Measurements from ENCODE around the gene ALPL. TPM values are rescaled to one million over a fixed set of nuclear protein-coding genes. Genes with fewer than 3 reads are reported as not detected.
A peak's percentile ranks its signal among the peaks of the same experiment; 100 is the strongest.

The ALPL gene
- total RNA-seq, 1 donor from 2014 or later: 10.0 TPM

GRCh38 chr1:21579791-21580190 lies 70.6 kb downstream of the ALPL start:
- H3K9me3 Mint-ChIP-seq (ENCODE audit: unreplicated experiment): peaks cover 2% of the 10 kb centered on the region
- H3K27me3 Mint-ChIP-seq (ENCODE audit: unreplicated experiment): peaks cover 5% of the 10 kb centered on the region
- DNase-seq: no peak
- H3K4me3 Mint-ChIP-seq (ENCODE audit: unreplicated experiment): no peak overlapping the region
- H3K27ac Mint-ChIP-seq (ENCODE audit: unreplicated experiment): no peak overlapping the region
- peaks cover 5% of the 10 kb centered on the region for H3K36me3 Mint-ChIP-seq (ENCODE audit: unreplicated experiment)
- TF ChIP-seq CTCF (IDR thresholded peaks at IDR 0.05; ENCODE audit: partially characterized antibody, unreplicated experiment): no peak
- no peaks in the 10 kb centered on the region for H3K4me1 Mint-ChIP-seq (ENCODE audit: low read depth, unreplicated experiment)

- H3K27ac Mint-ChIP-seq (ENCODE audit: unreplicated experiment): no peak overlapping the region
- H3K9me3 Mint-ChIP-seq (ENCODE audit: unreplicated experiment): no peaks in the 10 kb centered on the region
- no peak for TF ChIP-seq CTCF (IDR thresholded peaks at IDR 0.05; ENCODE audit: partially characterized antibody, unreplicated experiment)
- peaks cover 5% of the 10 kb centered on the region for H3K36me3 Mint-ChIP-seq (ENCODE audit: unreplicated experiment)
- peaks cover 5% of the 10 kb centered on the region for H3K27me3 Mint-ChIP-seq (ENCODE audit: unreplicated experiment)
- H3K4me1 Mint-ChIP-seq (ENCODE audit: low read depth, unreplicated experiment): peaks cover 8% of the 10 kb centered on the region
- DNase-seq: no peak
- H3K4me3 Mint-ChIP-seq (ENCODE audit: unreplicated experiment): no peak overlapping the region
These were observed 74.9 kb downstream of the ALPL start for GRCh38 chr1:21584096-21584495.

- Mint-ChIP-seq H3K4me1 (ENCODE audit: low read depth, unreplicated experiment) (peaks cover 8% of the 10 kb centered on the region), H3K36me3 (ENCODE audit: unreplicated experiment) (peaks cover 5% of the 10 kb centered on the region), H3K27me3 (ENCODE audit: unreplicated experiment) (peaks cover 5% of the 10 kb centered on the region), H3K9me3 (ENCODE audit: unreplicated experiment) (no peaks in the 10 kb centered on the region), H3K4me3 (ENCODE audit: unreplicated experiment) (no peak overlapping the region), H3K27ac (ENCODE audit: unreplicated experiment) (no peak overlapping the region)
- no peak for TF ChIP-seq CTCF (IDR thresholded peaks at IDR 0.05; ENCODE audit: partially characterized antibody, unreplicated experiment)
- DNase-seq: no peak
These were observed 75.8 kb downstream of the ALPL start for GRCh38 chr1:21585037-21585436.

GRCh38 chr1:21586222-21586621 lies 77.0 kb downstream of the ALPL start:
- Mint-ChIP-seq H3K4me3 (ENCODE audit: unreplicated experiment) (no peak overlapping the region), H3K27ac (ENCODE audit: unreplicated experiment) (no peak overlapping the region), H3K27me3 (ENCODE audit: unreplicated experiment) (peaks cover 5% of the 10 kb centered on the region), H3K4me1 (ENCODE audit: low read depth, unreplicated experiment) (peaks cover 12% of the 10 kb centered on the region), H3K9me3 (ENCODE audit: unreplicated experiment) (no peaks in the 10 kb centered on the region), H3K36me3 (ENCODE audit: unreplicated experiment) (peaks cover 5% of the 10 kb centered on the region)
- no peak for TF ChIP-seq CTCF (IDR thresholded peaks at IDR 0.05; ENCODE audit: partially characterized antibody, unreplicated experiment)
- DNase-seq: no peak

- no peak for TF ChIP-seq CTCF (IDR thresholded peaks at IDR 0.05; ENCODE audit: partially characterized antibody, unreplicated experiment)
- Mint-ChIP-seq H3K27me3 (ENCODE audit: unreplicated experiment) (peaks cover 5% of the 10 kb centered on the region), H3K4me1 (ENCODE audit: low read depth, unreplicated experiment) (peaks cover 13% of the 10 kb centered on the region), H3K36me3 (ENCODE audit: unreplicated experiment) (peaks cover 5% of the 10 kb centered on the region), H3K9me3 (ENCODE audit: unreplicated experiment) (no peaks in the 10 kb centered on the region), H3K27ac (ENCODE audit: unreplicated experiment) (peak overlapping the region; percentile 38), H3K4me3 (ENCODE audit: unreplicated experiment) (no peak overlapping the region)
- no peak for DNase-seq
These were observed 77.8 kb downstream of the ALPL start for GRCh38 chr1:21586846-21587601.
